Astrocyte of the spinal cord (primary cell): Measurements from ENCODE around the gene MRPS18A.

ENCODE experiments used
- DNase-seq: peaks from one replicate; pipeline ENCODE4 v3.0.0; 2011; ENCODE audit warnings: low read depth, low spot score
- H3K4me3 ChIP-seq: 2 replicates; pipeline ENCODE4 v1.5.1; 2011; ENCODE audit warnings: low read depth, mild to moderate bottlenecking, low read length, moderate library complexity
- in situ Hi-C: cut with HindIII; loops from 2 replicates; pipeline ENCODE4 v1.10.0; 2017; ENCODE audit warnings: low sequenced_read_pairs
- TF ChIP-seq, protein P1 (sequence below): IDR thresholded peaks from 2 replicates; pipeline ENCODE4 v1.5.1; 2012; ENCODE audit warnings: low read depth, mild to moderate bottlenecking, low read length, inconsistent platforms

MRPS18A gene

GRCh38 chr6:43712579-43712978, 25.0 kb upstream of the MRPS18A start:
- no peak overlapping the region for H3K4me3 ChIP-seq
- TF ChIP-seq, protein P1, sequence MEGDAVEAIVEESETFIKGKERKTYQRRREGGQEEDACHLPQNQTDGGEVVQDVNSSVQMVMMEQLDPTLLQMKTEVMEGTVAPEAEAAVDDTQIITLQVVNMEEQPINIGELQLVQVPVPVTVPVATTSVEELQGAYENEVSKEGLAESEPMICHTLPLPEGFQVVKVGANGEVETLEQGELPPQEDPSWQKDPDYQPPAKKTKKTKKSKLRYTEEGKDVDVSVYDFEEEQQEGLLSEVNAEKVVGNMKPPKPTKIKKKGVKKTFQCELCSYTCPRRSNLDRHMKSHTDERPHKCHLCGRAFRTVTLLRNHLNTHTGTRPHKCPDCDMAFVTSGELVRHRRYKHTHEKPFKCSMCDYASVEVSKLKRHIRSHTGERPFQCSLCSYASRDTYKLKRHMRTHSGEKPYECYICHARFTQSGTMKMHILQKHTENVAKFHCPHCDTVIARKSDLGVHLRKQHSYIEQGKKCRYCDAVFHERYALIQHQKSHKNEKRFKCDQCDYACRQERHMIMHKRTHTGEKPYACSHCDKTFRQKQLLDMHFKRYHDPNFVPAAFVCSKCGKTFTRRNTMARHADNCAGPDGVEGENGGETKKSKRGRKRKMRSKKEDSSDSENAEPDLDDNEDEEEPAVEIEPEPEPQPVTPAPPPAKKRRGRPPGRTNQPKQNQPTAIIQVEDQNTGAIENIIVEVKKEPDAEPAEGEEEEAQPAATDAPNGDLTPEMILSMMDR = no peak
- in situ Hi-C loops = no loop called here

GRCh38 chr6:43710576-43710975, 23.0 kb upstream of the MRPS18A start:
- in situ Hi-C loops = no loop called here
- H3K4me3 ChIP-seq = no peak overlapping the region
- DNase-seq = no peak
- TF ChIP-seq, protein P1 = no peak

More at GRCh38 chr6:43712579-43712978, 25.0 kb upstream of the MRPS18A start:
- no peak for DNase-seq

- in situ Hi-C loops = no loop called here
- TF ChIP-seq, protein P1 = no peak
- H3K4me3 ChIP-seq = no peak overlapping the region
- no peak for DNase-seq
Measured at GRCh38 chr6:43709654-43710303, 22.2 kb upstream of the MRPS18A start.

DNA sequence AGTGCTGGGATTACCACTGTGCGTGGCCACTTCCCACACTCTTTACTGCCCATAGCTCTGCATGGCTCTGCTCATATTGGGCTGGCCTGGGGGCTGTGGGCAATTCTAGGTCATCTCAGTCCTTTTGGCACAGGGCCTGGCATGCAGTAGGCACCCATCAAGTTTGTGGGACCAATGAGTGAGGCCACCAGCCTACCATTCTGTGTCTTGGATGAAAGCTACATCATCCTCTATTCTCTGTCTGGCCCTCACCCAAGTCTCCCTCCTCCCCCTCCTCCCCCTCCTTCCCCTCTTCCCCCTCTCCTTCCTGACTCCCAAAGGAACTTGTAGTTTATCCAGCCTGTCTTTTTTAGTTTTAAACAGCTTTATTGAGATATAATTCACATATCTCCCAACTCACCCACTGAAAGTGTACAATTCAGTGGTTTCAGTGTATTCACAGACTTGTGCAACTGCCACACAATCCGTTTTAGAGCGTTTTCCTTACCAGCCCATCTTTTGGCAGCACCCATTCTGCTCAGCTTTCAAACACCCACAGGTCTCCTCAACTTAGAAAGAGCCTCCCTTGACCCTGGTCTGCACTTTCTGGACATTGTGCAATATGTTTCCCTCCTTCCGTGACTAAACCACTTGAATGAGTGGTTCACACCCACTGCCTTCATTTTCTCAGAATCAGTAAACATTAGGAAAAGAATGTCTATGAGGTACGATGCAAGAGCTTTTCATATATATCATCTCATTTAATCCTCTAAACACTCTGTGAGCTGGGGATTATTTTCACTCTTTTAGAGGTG, 21.5 kb upstream of the MRPS18A start:
- in situ Hi-C loops = no loop called here
- peak; percentile 46 for DNase-seq
- TF ChIP-seq, protein P1 = no peak
- H3K4me3 ChIP-seq = no peak overlapping the region

DNA sequence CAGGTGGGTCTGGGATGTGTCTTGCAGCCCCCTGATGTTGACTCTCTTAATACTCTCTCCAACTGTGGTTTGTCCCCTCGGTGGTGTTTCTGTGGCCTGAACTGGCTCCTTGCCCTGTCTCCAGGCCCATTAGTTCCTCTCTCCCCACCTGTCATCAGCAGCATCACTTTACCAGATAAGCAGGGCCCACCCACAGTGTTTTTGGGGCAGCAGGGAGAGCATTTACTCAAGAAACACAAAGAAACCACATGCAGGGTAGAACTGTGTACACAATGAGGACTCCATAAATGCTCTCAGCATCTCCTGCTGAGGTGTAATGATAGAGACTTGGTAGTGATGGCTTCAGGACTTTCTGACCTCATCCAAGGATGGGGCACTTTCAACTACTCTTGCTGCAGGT, 20.2 kb upstream of the MRPS18A start:
- DNase-seq = no peak
- in situ Hi-C loops = no loop called here
- H3K4me3 ChIP-seq = no peak overlapping the region
- TF ChIP-seq, protein P1 = no peak

DNA sequence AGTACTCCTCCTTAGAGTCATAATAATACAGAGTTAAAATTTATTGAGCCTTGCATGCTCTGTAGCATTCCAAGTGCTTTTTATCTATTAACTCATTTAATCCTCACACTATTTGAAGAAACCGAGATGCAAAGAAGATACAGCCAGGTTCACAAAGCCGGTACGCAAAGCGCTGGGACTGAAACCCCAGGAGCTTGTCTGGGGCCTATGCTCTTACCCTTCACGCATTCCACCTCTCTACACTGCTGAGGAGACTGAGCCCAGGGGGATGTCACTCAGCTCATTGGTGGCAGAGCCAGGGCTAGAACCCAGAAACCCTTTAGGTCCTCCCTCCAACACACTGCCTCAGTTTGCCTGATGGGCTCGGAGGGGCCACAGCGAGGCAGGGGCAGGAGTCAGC, 19.7 kb upstream of the MRPS18A start:
- in situ Hi-C loops = no loop called here
- no peak for DNase-seq
- TF ChIP-seq, protein P1 = no peak
- H3K4me3 ChIP-seq = no peak overlapping the region
